Gastroesophageal sphincter (tissue), 4 donors: ENCODE results near the gene SVOPL. TPM values are rescaled to one million over a fixed set of nuclear protein-coding genes. Genes with fewer than 3 reads are reported as not detected.

Experiments used
- ATAC-seq: fragments of 150-250 bp; one replicate; pipeline ENCODE4 v1.9.1; 2016; ENCODE audit warnings: mild to moderate bottlenecking, moderate library complexity
- H3K27ac ChIP-seq, 4 donors: fragments of 200-600 bp; sonication (generic) in 3 of 4; 1 replicate in 3 of 4; 2 replicates in 1 of 4; pipeline ENCODE4 v1.5.1; 2016 to 2019
- H3K27me3 ChIP-seq: fragments of 200-600 bp; sonication (generic); one replicate; pipeline ENCODE4 v1.5.1; 2019
- H3K36me3 ChIP-seq, 2 donors: fragments of 200-600 bp; sonication (generic); one replicate each; pipeline ENCODE4 v1.5.1; 2019; ENCODE audit warnings: control low read depth in 1 of 2
- H3K4me1 ChIP-seq, 3 donors: fragments of 200-600 bp; sonication (generic); 1 replicate in 2 of 3; 2 replicates in 1 of 3; pipeline ENCODE4 v1.5.1; 2016 to 2019; ENCODE audit warnings: control low read depth in 2 of 3
- H3K4me3 ChIP-seq, 2 donors: fragments of 200-600 bp; sonication (generic); one replicate each; pipeline ENCODE4 v1.5.1; 2019; ENCODE audit warnings: mild to moderate bottlenecking in 1 of 2, moderate library complexity in 1 of 2
- H3K9me3 ChIP-seq, 3 donors: fragments of 200-600 bp; sonication (generic); one replicate each; pipeline ENCODE4 v1.5.1; 2017 to 2019; ENCODE audit warnings: control low read depth in 2 of 3
- EP300 ChIP-seq: sonication (generic); formaldehyde crosslinking; IDR thresholded peaks from one replicate; pipeline ENCODE4 v1.6.1; 2017; ENCODE audit warnings: antibody characterized with exemption, mild to moderate bottlenecking
- POLR2A ChIP-seq, 2 donors: fragments of 450-650 bp; IDR thresholded peaks; one replicate each; pipeline ENCODE4 v1.6.1; 2017; ENCODE audit warnings: antibody characterized with exemption in 2 of 2, mild to moderate bottlenecking in 2 of 2, moderate library complexity in 1 of 2
- POLR2AphosphoS5 ChIP-seq: sonication (generic); formaldehyde crosslinking; IDR thresholded peaks from one replicate; pipeline ENCODE4 v1.6.1; 2017; ENCODE audit warnings: antibody characterized with exemption
- WGBS, 2 donors: methylation state at CpG; one replicate each; pipeline ENCODE4 v1.1.5; 2018; ENCODE audit warnings: low coverage in 1 of 2; 5-methylcytosine and 5-hydroxymethylcytosine counted together
- total RNA-seq, 4 donors: library from RNA; depleted of rRNA; stranded (reverse); fragments of >200 nt; gene quantifications; one replicate each; pipeline ENCODE4 v1.1.0, GENCODE V29; 2016
- TF ChIP-seq, protein P1 (sequence below), 4 experiments: fragments of 200-600 bp in 2 of 4; fragments of 450-650 bp in 2 of 4; sonication (generic) in 1 of 4; IDR thresholded peaks; one replicate each; pipeline ENCODE4 v1.5.1; 2017 to 2019; ENCODE audit warnings: antibody characterized with exemption in 4 of 4, mild to moderate bottlenecking in 2 of 4, moderate library complexity in 2 of 4

SVOPL gene
- total RNA-seq, 4 donors from 2014 or later, result 0.08 TPM; not detected in 3

DNA sequence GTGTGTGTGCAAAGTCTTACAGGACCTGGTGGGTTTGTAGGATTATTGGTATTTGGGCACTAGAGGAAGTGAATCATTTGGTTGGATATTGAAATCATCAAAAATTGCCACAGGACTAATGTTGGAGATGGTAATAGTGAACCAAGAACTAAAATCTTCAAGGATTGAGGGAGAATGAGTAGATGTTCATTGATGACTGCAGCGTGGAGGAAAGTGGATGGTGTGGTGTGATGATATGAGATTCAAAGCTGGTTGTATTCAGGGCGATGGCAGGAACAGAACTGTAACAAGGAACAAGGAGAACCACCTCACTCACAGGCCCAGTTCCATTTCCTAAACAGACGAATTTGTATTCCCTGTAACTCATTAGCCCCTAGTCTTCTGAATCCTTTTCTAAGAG lies 150.8 kb downstream of the SVOPL start:
- Histone ChIP-seq H3K9me3 (peaks cover 0 to 10% (median 0%) of the 10 kb centered on the region in 3 donors), H3K27me3 (no peaks in the 10 kb centered on the region), H3K36me3 (peaks cover 6 to 83% of the 10 kb centered on the region in 2 donors), H3K4me3 (no peak overlapping the region), H3K27ac (no peak overlapping the region), H3K4me1 (no peaks in the 10 kb centered on the region)
- ATAC-seq, result no peak
- TF ChIP-seq EP300 (no peak), POLR2A (IDR thresholded peaks at IDR 0.05) (no peak), POLR2AphosphoS5 (no peak)
- TF ChIP-seq, protein P1, sequence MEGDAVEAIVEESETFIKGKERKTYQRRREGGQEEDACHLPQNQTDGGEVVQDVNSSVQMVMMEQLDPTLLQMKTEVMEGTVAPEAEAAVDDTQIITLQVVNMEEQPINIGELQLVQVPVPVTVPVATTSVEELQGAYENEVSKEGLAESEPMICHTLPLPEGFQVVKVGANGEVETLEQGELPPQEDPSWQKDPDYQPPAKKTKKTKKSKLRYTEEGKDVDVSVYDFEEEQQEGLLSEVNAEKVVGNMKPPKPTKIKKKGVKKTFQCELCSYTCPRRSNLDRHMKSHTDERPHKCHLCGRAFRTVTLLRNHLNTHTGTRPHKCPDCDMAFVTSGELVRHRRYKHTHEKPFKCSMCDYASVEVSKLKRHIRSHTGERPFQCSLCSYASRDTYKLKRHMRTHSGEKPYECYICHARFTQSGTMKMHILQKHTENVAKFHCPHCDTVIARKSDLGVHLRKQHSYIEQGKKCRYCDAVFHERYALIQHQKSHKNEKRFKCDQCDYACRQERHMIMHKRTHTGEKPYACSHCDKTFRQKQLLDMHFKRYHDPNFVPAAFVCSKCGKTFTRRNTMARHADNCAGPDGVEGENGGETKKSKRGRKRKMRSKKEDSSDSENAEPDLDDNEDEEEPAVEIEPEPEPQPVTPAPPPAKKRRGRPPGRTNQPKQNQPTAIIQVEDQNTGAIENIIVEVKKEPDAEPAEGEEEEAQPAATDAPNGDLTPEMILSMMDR (IDR thresholded peaks at IDR 0.05), result no peak
- 94 to 100% methylated on average over 1 to 3 of the region's 3 CpGs for WGBS, 2 donors

DNA sequence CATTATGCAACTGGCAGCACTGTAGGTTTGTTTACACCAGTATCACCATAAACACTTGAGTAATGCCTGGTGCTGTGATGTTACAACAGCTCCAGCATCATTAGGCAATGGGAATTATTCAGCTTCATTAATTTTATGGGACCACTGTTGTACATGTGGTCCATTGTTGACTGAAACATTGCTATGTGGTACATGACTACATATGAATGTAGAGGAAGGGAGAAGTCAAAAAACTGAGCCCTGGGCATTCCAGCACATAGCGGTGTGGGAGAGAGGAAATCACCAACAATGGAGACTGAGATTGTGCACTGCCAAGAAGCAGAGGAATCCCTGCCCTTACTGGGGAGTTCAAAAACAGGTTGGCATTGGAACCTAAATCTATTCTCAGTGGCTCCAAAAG lies 152.1 kb downstream of the SVOPL start:
- H3K9me3 ChIP-seq, result no peaks in the 10 kb centered on the region
- no peak for TF ChIP-seq EP300
- TF ChIP-seq POLR2A (IDR thresholded peaks at IDR 0.05), result no peak
- TF ChIP-seq POLR2AphosphoS5, result no peak
- TF ChIP-seq, protein P1 (IDR thresholded peaks at IDR 0.05), result no peak
- H3K4me1 ChIP-seq, result no peaks in the 10 kb centered on the region
- H3K4me3 ChIP-seq, result no peak overlapping the region
- ATAC-seq, result no peak
- H3K27me3 ChIP-seq, result no peaks in the 10 kb centered on the region
- WGBS, 2 donors, result 94 to 100% methylated on average over 1 of the region's 1 CpG
- H3K36me3 ChIP-seq, result peaks cover 6 to 82% of the 10 kb centered on the region in 2 donors
- H3K27ac ChIP-seq, result no peak overlapping the region

DNA sequence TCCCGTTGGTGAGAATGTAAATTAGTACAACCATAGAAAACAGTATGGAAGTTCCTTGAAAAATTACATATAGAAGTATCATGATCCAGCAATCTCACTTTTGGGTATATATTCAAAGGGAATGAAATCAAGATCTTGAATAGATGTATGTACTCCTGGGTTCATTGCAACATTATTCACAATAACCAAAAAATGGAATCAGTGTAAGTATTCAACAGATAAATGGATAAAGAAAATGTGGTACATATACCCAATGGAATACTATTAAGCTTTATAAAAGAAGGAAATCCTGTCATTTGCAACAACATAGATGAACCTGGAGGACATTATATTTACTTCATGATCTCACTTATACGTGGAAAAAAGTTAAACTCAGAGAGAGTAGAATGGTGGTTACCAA lies 154.3 kb downstream of the SVOPL start:
- Histone ChIP-seq H3K27ac (no peak overlapping the region), H3K4me1 (no peaks in the 10 kb centered on the region), H3K9me3 (no peaks in the 10 kb centered on the region), H3K27me3 (no peaks in the 10 kb centered on the region), H3K36me3 (peaks cover 0 to 68% of the 10 kb centered on the region in 2 donors), H3K4me3 (no peak overlapping the region)
- ATAC-seq, result no peak
- TF ChIP-seq, protein P1 (IDR thresholded peaks at IDR 0.05), result no peak
- no peak for TF ChIP-seq POLR2AphosphoS5
- no peak for TF ChIP-seq EP300
- no peak for TF ChIP-seq POLR2A (IDR thresholded peaks at IDR 0.05)
- 97 to 100% methylated on average over 2 of the region's 2 CpGs for WGBS, 2 donors

DNA sequence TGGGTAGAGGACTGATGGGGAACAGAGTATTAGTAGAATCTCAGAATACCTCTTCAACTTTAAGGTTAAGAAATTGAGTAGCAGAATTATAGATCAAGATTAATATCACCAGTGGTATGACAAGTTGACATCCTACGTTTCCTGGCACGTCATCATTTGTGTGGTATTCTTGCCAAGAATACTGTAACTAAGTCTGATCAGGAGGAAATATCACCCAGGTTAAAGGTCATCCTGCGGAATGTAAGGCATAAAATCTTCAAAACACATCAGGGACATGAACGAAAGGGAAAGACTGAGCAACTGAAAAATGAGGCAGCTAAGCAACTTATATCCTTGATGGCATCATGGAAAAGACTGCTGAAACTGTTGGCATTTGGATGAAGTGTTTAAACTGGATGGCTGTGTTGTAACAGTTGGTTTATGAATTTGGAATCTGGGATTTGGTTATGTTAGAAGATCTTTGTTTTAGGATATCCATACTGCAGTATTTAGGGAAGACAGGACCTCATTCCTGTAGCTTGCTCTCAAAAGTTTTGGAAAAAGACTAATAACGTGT lies 155.0 kb downstream of the SVOPL start:
- TF ChIP-seq EP300, result no peak
- no peak for TF ChIP-seq POLR2A (IDR thresholded peaks at IDR 0.05)
- TF ChIP-seq POLR2AphosphoS5, result no peak
- TF ChIP-seq, protein P1 (IDR thresholded peaks at IDR 0.05), result no peak
- 71 to 84% methylated on average over 5 of the region's 5 CpGs for WGBS, 2 donors
- peaks cover 0 to 68% of the 10 kb centered on the region in 2 donors for H3K36me3 ChIP-seq

DNA sequence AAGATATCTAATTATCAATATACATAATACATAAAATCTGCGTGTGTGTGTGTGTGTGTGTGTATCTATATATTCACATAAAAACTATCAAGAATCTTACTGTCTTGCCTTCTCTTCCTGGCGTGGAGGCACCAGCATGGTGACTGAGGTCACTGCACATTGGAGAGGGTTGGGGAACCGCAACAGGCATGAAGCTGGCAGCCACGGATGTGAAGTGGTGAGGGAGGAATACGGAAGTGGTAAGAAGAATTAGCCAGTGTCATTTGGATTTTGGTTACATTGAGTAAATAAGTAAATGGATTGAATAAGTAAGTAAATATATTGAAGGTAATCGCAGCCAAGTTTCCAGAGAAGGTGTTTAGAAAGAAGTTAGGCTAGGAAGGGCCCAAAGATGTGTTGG lies 156.0 kb downstream of the SVOPL start:
- Histone ChIP-seq H3K4me3 (no peak overlapping the region), H3K9me3 (no peaks in the 10 kb centered on the region), H3K27ac (no peak overlapping the region), H3K36me3 (peaks cover 0 to 70% of the 10 kb centered on the region in 2 donors), H3K27me3 (no peaks in the 10 kb centered on the region), H3K4me1 (no peaks in the 10 kb centered on the region)
- ATAC-seq, result no peak
- no peak for TF ChIP-seq POLR2AphosphoS5
- TF ChIP-seq, protein P1 (IDR thresholded peaks at IDR 0.05), result no peak
- WGBS, 2 donors, result 80 to 100% methylated on average over 3 to 6 of the region's 6 CpGs

More for the DNA sequence above, 155.0 kb downstream of the SVOPL start:
- no peak for ATAC-seq
- no peak overlapping the region for H3K4me3 ChIP-seq
- H3K27ac ChIP-seq, result no peak overlapping the region
- H3K27me3 ChIP-seq, result no peaks in the 10 kb centered on the region
- no peaks in the 10 kb centered on the region for H3K4me1 ChIP-seq
- H3K9me3 ChIP-seq, result no peaks in the 10 kb centered on the region
